CD4-positive, alpha-beta T cell treated with Interleukin-1 beta for 1 hour (primary cell): ENCODE data around the gene CACNA1E.
"Not testable (repeated sequence)": the region's sequence is repeated elsewhere in the genome, so short reads cannot be mapped to it uniquely, and the experiment has no call there.

ENCODE experiments used
- DNase-seq, 2 donors: peaks; one replicate each; pipeline ENCODE4 v3.0.0-alpha.2; 2020 to 2022

The CACNA1E gene

DNA sequence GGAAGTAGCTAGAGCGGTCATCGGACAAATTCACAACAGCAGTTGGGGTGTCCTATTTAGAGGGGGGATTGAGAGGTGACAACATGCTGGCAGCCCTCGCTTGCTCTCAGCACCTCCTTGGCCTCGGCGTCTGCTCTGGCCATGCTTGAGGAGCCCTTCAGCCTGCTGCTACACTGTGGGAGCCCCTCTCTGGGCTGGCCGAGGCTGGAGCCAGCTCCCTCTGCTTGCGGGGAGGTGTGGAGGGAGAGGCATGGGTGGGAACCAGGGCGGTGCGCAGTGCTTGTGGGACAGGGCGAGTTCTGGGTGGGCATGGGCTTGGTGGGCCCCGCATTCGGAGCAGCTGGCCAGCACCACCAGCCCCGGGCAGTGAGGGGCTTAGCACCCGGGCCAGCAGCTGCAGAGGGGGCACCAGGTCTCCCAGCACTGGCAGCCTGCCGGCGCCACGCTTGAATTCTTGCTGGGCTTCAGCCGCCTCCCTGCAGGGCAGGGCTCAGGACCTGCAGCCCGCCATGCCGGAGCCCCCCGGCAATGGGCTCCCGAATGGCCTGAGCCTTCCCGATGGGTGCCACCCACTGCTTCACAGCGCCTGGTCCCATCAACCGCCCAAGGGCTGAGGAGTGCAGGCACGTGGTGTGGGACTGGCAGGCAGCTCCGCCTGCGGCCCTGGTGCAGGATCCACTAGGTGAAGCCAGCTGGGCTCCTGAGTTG, 349.0 kb downstream of the CACNA1E start:
- not testable (repeated sequence) for DNase-seq

DNA sequence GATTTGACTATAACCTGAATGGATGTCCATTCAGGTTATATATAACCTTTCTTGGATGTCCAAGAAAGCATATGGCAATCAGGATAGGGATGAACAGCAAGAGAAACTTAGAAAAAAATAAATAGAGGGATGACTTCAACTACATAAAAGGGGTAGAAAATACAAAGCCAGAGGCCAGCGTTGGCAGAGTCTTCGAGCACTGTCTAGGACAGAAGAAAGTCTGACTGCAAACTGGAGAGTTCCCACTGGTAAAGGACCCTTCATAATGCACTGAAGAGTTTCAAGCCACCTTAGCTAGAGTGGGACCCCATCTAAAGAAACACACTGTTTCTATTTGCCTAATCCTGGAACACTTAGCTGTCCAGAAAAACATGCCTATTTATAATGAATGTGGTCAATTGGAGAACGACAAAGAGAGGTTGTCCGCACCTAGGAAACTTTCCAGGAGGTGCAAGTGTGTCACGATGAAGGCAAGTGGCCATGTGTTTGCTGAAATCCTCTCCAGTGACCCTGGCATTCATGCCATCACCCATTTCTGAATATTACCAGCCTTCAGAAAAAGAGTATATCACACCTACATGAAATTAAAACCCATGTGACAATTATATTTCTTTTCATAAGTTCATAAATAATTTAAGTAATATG, 362.8 kb downstream of the CACNA1E start:
- DNase-seq, result no peak

DNA sequence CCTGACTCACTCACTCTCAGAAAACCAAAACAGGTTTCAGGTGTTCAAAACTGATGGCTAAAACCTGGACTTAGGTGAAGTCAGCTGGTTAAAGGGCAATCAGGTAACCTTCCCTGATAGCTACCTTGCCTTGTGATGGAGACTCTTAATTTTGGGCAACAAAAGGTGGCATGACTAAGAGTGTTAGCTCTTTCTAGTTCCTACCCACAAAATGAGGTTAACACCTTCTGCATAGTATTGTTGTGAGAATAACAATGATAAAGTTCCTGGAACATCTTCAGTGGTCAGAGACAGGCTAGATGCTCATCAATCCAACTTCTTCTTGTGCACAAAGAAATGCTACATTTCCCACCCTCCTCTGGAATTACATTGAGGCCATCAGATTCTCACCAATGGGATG, 363.4 kb downstream of the CACNA1E start:
- DNase-seq, result no peak

GRCh38 chr1:181849071-181849470, 365.8 kb downstream of the CACNA1E start:
- DNase-seq, result no peak

GRCh38 chr1:181854212-181854611, 370.9 kb downstream of the CACNA1E start:
- not testable (repeated sequence) for DNase-seq

DNA sequence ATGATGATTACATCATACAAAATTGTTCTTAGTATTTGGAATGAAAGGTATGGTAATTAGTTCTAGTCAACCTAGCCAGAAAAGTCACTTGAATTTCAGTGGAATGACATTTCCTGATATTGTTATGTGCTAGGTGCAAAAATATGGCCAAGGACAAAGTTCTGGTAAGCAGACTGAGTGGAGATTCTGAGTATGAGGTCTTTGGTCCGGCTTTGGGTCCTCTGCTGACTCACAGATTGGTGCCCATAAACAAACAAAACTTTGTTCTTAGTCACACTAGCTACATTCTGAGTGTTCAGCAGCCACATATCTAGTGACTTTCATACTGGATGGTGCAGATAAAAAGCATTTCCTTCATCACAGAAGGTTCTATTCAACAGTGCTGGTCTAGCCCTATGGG, 372.1 kb downstream of the CACNA1E start:
- DNase-seq, result no peak
